NT2/D1 (cell line): ENCODE measurements around the gene NCAN.
"Not testable (repeated sequence)": the region's sequence is repeated elsewhere in the genome, so short reads cannot be mapped to it uniquely, and the experiment has no call there.

Experiments
- DNase-seq: peaks from one replicate; pipeline ENCODE4 v3.0.0-alpha.2; 2011; ENCODE audit warnings: low read depth, low spot score
- H3K27me3 ChIP-seq: 2 replicates; pipeline ENCODE4 v1.6.0; 2011; ENCODE audit warnings: mild to moderate bottlenecking; ENCODE audit not compliant: insufficient read length, insufficient read depth
- H3K36me3 ChIP-seq: 2 replicates; pipeline ENCODE4 v1.6.1; 2011; ENCODE audit warnings: mild to moderate bottlenecking, low read length, mixed read lengths; ENCODE audit not compliant: insufficient read depth, insufficient read length
- H3K4me1 ChIP-seq: 2 replicates; pipeline ENCODE4 v1.5.1; 2011; ENCODE audit not compliant: insufficient read depth, insufficient read length
- H3K4me3 ChIP-seq: 2 replicates; pipeline ENCODE4 v1.5.1; 2011; ENCODE audit warnings: low read depth; ENCODE audit not compliant: insufficient read length
- H3K9ac ChIP-seq: 2 replicates; pipeline ENCODE4 v1.6.0; 2011; ENCODE audit warnings: low read depth; ENCODE audit not compliant: insufficient read length
- H3K9me3 ChIP-seq: 2 replicates; pipeline ENCODE4 v1.5.1; 2011; ENCODE audit warnings: mild to moderate bottlenecking, low read length; ENCODE audit not compliant: insufficient read depth
- SUZ12 ChIP-seq: IDR thresholded peaks from 2 replicates; pipeline ENCODE4 v1.6.1; 2011; ENCODE audit not compliant: insufficient read length, insufficient read depth; ENCODE audit errors: extremely low read depth
- YY1 ChIP-seq: IDR thresholded peaks from 2 replicates; pipeline ENCODE4 v1.6.1; 2011; ENCODE audit not compliant: insufficient read length, insufficient read depth
- ZNF274 ChIP-seq: IDR thresholded peaks from 2 replicates; pipeline ENCODE4 v1.6.1; 2011; ENCODE audit warnings: mild to moderate bottlenecking, low read depth, low read length

Gene NCAN

DNA sequence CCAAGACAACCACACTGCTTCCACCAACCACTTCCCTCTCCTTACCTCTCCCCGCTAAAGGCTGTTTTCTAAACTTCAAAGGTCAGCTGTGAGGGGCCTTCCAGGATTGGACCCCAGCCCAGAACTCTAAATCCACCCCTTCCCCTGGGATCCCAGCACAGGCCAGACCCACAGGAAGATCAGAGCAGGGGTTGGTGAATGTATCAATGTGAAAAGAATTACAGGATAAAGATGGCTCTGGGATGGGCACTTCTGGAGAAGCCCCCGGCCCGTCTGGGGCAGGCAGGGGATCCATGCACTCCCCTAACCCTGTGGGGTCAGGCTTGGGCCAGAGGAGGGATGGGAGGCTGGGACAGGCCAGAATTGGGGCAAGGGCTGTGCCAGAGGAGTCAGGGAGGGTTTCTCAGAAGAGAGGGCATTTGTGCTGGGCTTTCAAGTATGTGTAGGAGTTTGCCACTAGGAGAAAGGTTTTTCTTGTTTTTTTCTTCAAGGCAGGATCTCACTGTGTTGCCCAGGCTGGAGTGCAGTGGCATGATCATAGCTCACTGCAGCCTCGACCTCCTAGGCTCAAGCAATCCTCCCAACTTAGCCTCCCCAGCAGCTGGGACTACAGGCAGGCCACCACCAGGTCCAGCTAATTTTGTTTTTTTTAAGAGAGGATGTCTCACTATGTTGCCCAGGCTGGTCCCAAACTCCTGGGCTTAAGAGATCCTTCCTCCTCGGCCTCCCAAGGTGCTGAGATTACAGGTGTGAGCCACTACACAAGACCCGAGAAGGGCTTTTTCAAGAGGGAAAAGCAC, 40.7 kb upstream of the NCAN start:
- Histone ChIP-seq H3K9ac (peak overlapping the region; percentile 43), H3K27me3 (peaks cover 41% of the 10 kb centered on the region), H3K4me1 (peaks cover 19% of the 10 kb centered on the region), H3K36me3 (no peaks in the 10 kb centered on the region), H3K4me3 (no peak overlapping the region), H3K9me3 (no peaks in the 10 kb centered on the region)
- no peak for DNase-seq
- no peak for TF ChIP-seq ZNF274
- TF ChIP-seq YY1 = no peak
- no peak for TF ChIP-seq SUZ12

- no peak for TF ChIP-seq SUZ12
- TF ChIP-seq ZNF274 = no peak
- TF ChIP-seq YY1 = no peak
- Histone ChIP-seq H3K9ac (peak overlapping the region; percentile 52), H3K4me1 (peaks cover 19% of the 10 kb centered on the region), H3K27me3 (peaks cover 41% of the 10 kb centered on the region), H3K36me3 (peaks cover 8% of the 10 kb centered on the region), H3K4me3 (no peak overlapping the region), H3K9me3 (no peaks in the 10 kb centered on the region)
- no peak for DNase-seq
These were observed 39.8 kb upstream of the NCAN start for GRCh38 chr19:19171821-19172532.

DNA sequence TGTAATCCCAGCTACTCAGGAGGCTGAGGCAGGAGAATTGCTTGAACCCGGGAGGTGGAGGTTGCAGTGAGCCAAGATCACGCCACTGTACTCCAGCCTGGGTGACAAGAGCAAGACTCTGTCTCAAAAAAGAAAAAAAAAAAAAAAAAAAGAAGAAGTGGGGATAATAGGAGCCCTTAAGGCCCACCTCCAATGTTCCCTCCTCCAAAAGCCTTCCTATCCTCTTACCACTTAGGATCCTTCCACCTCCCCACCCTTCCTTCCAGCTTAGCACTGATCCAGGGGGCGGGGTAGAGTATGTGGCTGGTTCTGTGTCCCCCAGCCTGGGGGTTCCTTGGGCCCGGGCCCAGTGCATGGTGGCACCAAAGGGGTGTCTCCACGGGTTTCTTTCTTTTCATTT, 38.5 kb upstream of the NCAN start:
- peaks cover 32% of the 10 kb centered on the region for H3K27me3 ChIP-seq
- H3K4me1 ChIP-seq = peaks cover 19% of the 10 kb centered on the region
- H3K9ac ChIP-seq, H3K9me3 ChIP-seq, H3K4me3 ChIP-seq, DNase-seq: not testable (repeated sequence)
- H3K36me3 ChIP-seq = peaks cover 12% of the 10 kb centered on the region

DNA sequence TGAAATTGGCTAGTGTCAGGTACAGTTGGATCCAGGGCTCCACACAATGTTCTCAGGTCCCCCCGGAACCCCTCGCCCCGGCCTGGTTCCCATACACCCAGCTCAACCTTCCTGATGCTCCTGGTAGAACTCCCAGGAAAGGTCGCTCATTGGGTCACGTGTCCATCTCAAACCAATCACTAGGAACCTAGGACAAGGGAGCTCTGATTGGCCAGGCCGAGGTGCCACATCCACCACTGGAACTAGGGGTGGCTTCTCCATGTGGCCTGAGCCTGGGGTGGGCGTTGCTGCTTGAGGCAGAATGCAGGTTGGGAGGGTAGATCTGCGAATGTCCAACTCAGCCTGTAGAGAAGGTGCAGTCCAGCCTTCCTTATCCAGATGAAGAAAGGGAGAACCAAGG, 34.8 kb upstream of the NCAN start:
- DNase-seq = no peak
- no peak overlapping the region for H3K9ac ChIP-seq
- TF ChIP-seq YY1 (no peak), SUZ12 (no peak), ZNF274 (no peak)
- H3K4me1 ChIP-seq = peaks cover 10% of the 10 kb centered on the region
- peaks cover 9% of the 10 kb centered on the region; the same call in 1 of the 2 replicates for H3K9me3 ChIP-seq
- no peak overlapping the region for H3K4me3 ChIP-seq
- H3K36me3 ChIP-seq = peaks cover 40% of the 10 kb centered on the region
- no peaks in the 10 kb centered on the region for H3K27me3 ChIP-seq

DNA sequence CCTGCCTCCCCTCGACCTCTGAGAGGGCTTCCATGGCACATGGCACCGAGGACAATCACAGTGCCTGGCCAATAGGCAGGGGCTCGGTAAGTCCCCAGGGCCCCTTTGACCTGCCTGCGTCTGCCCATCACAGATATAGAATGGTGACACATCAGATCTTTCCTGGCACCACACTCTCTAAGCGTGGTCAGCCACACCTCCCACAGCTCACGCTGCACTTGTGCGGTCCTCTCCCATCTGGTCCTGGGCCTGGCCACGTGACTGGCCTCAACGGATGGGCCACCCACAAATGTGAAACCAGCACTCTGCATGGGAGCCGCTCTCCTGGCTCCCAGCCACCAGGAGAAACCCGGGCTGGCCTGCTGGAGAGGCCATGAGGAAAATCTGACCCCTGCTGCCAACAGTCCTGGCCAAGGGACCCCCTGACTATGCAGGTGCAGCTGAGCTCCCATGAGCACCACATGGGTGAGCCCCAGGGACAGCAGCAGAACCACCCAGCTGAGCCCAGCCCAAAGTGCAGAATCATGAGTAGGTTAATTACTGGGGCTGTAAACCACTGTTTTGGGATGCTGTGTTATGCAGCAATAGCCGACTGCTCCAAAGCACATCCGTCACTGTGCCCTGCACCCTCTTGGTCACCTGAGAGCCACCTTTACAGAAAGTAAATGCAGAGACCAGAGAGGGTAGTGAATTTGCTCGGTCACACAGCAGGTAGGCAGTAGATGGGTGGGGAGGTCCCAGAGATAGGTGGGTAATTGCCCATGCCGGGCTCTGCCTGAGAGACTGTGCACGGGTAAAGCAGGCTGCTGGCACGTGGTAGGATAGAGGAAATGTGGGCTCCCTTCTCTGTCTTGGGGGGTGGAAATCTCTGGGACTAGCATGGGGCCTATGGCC, 32.0 kb upstream of the NCAN start:
- no peak for TF ChIP-seq SUZ12
- peaks cover 52% of the 10 kb centered on the region for H3K36me3 ChIP-seq
- peak overlapping the region; percentile 56 for H3K9ac ChIP-seq
- peaks cover 9% of the 10 kb centered on the region; the same call in 1 of the 2 replicates for H3K9me3 ChIP-seq
- H3K27me3 ChIP-seq = no peaks in the 10 kb centered on the region
- H3K4me1 ChIP-seq = peaks cover 5% of the 10 kb centered on the region
- DNase-seq = no peak
- H3K4me3 ChIP-seq = no peak overlapping the region

DNA sequence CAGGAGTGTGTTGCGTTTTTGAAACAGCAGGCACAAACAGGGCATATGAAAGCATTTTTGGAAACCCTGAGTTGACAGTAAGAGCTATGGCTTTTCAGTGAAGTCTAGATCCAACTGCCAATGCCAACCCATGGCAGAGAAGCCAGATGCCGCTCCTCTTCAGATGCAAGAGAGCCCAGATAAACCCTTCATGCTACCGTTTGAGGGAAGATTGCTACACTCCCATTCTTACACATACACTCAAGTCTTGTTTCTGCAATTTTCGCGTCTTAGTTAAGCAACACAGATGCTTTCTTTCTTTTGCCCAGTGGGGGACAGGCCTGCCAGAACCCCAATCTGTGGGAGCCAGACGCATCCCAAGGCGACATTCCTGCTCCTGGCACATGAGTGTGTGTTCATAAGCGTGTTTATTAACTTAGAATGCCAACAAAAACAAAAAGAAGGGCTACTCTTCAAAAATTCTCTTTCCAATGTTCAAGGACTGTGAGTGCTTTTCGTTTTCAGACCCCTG, 30.2 kb upstream of the NCAN start:
- DNase-seq = no peak

More for the DNA sequence above, 30.2 kb upstream of the NCAN start:
- no peak overlapping the region for H3K4me3 ChIP-seq
- H3K9ac ChIP-seq = no peak overlapping the region
- no peaks in the 10 kb centered on the region for H3K27me3 ChIP-seq
- H3K36me3 ChIP-seq = peaks cover 63% of the 10 kb centered on the region
- peaks cover 9% of the 10 kb centered on the region; the same call in 1 of the 2 replicates for H3K9me3 ChIP-seq
- TF ChIP-seq YY1 (no peak), ZNF274 (no peak), SUZ12 (no peak)
- H3K4me1 ChIP-seq = peaks cover 6% of the 10 kb centered on the region
